Fibroblast of lung (primary cell): ENCODE measurements around the gene RNASEH2C. TPM values are rescaled to one million over a fixed set of nuclear protein-coding genes. Genes with fewer than 3 reads are reported as not detected.
"Not testable (repeated sequence)": the region's sequence is repeated elsewhere in the genome, so short reads cannot be mapped to it uniquely, and the experiment has no call there.

ENCODE experiments used
- DNase-seq, 2 donors: peaks; one replicate each; pipeline versions ENCODE4 v3.0.0 to v3.0.0-alpha.2; 2010; ENCODE audit warnings: low read depth in 2 of 2
- H2AFZ ChIP-seq: 2 replicates; pipeline ENCODE4 v1.5.1; 2012; ENCODE audit warnings: low read length, control low read depth, inconsistent platforms
- H3K27ac ChIP-seq: 2 replicates; pipeline ENCODE4 v1.5.1; 2011; ENCODE audit warnings: low read length, control low read depth; ENCODE audit not compliant: insufficient read depth
- H3K27me3 ChIP-seq: 2 replicates; pipeline ENCODE4 v1.5.1; 2011; ENCODE audit warnings: mild to moderate bottlenecking, low read length; ENCODE audit not compliant: control insufficient read depth, insufficient read depth
- H3K36me3 ChIP-seq: 2 replicates; pipeline ENCODE4 v1.5.1; 2011; ENCODE audit warnings: low read length; ENCODE audit not compliant: control insufficient read depth, insufficient read depth
- H3K4me1 ChIP-seq: 2 replicates; pipeline ENCODE4 v1.5.1; 2011; ENCODE audit warnings: low read length; ENCODE audit not compliant: control insufficient read depth, insufficient read depth; ENCODE audit errors: extremely low read depth
- H3K4me2 ChIP-seq: 2 replicates; pipeline ENCODE4 v1.5.1; 2011; ENCODE audit warnings: low read length, control low read depth; ENCODE audit not compliant: insufficient read depth; ENCODE audit errors: extremely low read depth
- H3K4me3 ChIP-seq, 4 experiments: fragments of 200-600 bp in 1 of 4; sonication (generic) in 1 of 4; replicated peaks in 1 of 4; 2 replicates each; pipeline ENCODE4 v1.5.1; 2011 to 2016; ENCODE audit warnings: low read length in 4 of 4, low read depth in 3 of 4, mild to moderate bottlenecking in 3 of 4, control low read depth in 2 of 4, inconsistent platforms in 1 of 4, mixed read lengths in 1 of 4; ENCODE audit not compliant: insufficient read depth in 1 of 4; ENCODE audit errors: control extremely low read depth in 1 of 4
- H3K79me2 ChIP-seq: 2 replicates; pipeline ENCODE4 v1.5.1; 2012; ENCODE audit warnings: mild to moderate bottlenecking, low read length, inconsistent platforms; ENCODE audit not compliant: control insufficient read depth, insufficient read depth
- H3K9ac ChIP-seq: 2 replicates; pipeline ENCODE4 v1.5.1; 2011; ENCODE audit warnings: mild to moderate bottlenecking, low read length, control low read depth; ENCODE audit not compliant: insufficient read depth
- H3K9me3 ChIP-seq: 2 replicates; pipeline ENCODE4 v1.5.1; 2012; ENCODE audit warnings: low read depth, low read length; ENCODE audit not compliant: control insufficient read depth, insufficient read depth
- H4K20me1 ChIP-seq: 2 replicates; pipeline ENCODE4 v1.5.1; 2011; ENCODE audit warnings: low read length; ENCODE audit not compliant: control insufficient read depth, insufficient read depth; ENCODE audit errors: extremely low read depth
- EZH2 ChIP-seq: IDR thresholded peaks from 2 replicates; pipeline ENCODE4 v1.5.1; 2012; ENCODE audit warnings: low read length, control low read depth, mild to moderate bottlenecking; ENCODE audit errors: missing control alignments
- polyA plus RNA-seq, 2 donors: library from polyadenylated mRNA; depleted of rRNA in 1 of 2; stranded (reverse) in 1 of 2; unstranded in 1 of 2; fragments of >200 nt; gene quantifications; 2 replicates each; pipeline ENCODE4 v1.2.1, GENCODE V29; 2011 to 2012; ENCODE audit warnings: missing spikeins in 1 of 2
- total RNA-seq: library from RNA; depleted of rRNA; stranded (reverse); fragments of >200 nt; gene quantifications from 2 replicates; pipeline ENCODE4 v1.2.1, GENCODE V29; 2014
- TF ChIP-seq, protein P1 (sequence below), 2 donors: IDR thresholded peaks in 1 of 2; conservative IDR thresholded peaks in 1 of 2; 1 replicate in 1 of 2; 2 replicates in 1 of 2; pipeline ENCODE4 v1.5.1; 2011 to 2012; ENCODE audit warnings: low read length in 2 of 2, control low read depth in 1 of 2, inconsistent platforms in 1 of 2, low read depth in 1 of 2, mild to moderate bottlenecking in 1 of 2

RNASEH2C gene
- total and polyA plus RNA-seq, 2 donors (not counting 1 experiment from before 2014, with no cell fraction given): 12.6 to 29.1 TPM

- Histone ChIP-seq H3K4me2 (no peak overlapping the region), H2AFZ (no peak overlapping the region), H3K27ac (no peak overlapping the region), H3K9me3 (no peaks in the 10 kb centered on the region), H3K36me3 (no peaks in the 10 kb centered on the region), H3K4me3 (no peak overlapping the region), H3K27me3 (peaks cover 8% of the 10 kb centered on the region), H4K20me1 (no peaks in the 10 kb centered on the region), H3K4me1 (no peaks in the 10 kb centered on the region), H3K9ac (no peak overlapping the region), H3K79me2 (no peaks in the 10 kb centered on the region)
- TF ChIP-seq, protein P1, sequence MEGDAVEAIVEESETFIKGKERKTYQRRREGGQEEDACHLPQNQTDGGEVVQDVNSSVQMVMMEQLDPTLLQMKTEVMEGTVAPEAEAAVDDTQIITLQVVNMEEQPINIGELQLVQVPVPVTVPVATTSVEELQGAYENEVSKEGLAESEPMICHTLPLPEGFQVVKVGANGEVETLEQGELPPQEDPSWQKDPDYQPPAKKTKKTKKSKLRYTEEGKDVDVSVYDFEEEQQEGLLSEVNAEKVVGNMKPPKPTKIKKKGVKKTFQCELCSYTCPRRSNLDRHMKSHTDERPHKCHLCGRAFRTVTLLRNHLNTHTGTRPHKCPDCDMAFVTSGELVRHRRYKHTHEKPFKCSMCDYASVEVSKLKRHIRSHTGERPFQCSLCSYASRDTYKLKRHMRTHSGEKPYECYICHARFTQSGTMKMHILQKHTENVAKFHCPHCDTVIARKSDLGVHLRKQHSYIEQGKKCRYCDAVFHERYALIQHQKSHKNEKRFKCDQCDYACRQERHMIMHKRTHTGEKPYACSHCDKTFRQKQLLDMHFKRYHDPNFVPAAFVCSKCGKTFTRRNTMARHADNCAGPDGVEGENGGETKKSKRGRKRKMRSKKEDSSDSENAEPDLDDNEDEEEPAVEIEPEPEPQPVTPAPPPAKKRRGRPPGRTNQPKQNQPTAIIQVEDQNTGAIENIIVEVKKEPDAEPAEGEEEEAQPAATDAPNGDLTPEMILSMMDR (conservative IDR thresholded peaks at IDR 0.05 in 1 of 2, IDR thresholded peaks at IDR 0.05 in 1 of 2; ENCODE audit: low read depth in 1 of 2, low read length in 2 of 2): no peak
- no peak for TF ChIP-seq EZH2
- DNase-seq: no peak
Observed at GRCh38 chr11:65739022-65739421, 18.4 kb upstream of the RNASEH2C start.

- no peak for DNase-seq
- Histone ChIP-seq H3K27ac (no peak overlapping the region), H4K20me1 (no peaks in the 10 kb centered on the region), H3K4me2 (no peak overlapping the region), H3K27me3 (peaks cover 8% of the 10 kb centered on the region), H2AFZ (no peak overlapping the region), H3K9ac (no peak overlapping the region), H3K36me3 (no peaks in the 10 kb centered on the region), H3K9me3 (no peaks in the 10 kb centered on the region), H3K4me3 (no peak overlapping the region), H3K4me1 (no peaks in the 10 kb centered on the region), H3K79me2 (no peaks in the 10 kb centered on the region)
- TF ChIP-seq, protein P1 (conservative IDR thresholded peaks at IDR 0.05 in 1 of 2, IDR thresholded peaks at IDR 0.05 in 1 of 2; ENCODE audit: low read depth in 1 of 2, low read length in 2 of 2): no peak
- TF ChIP-seq EZH2: no peak
Observed at GRCh38 chr11:65736810-65737209, 16.2 kb upstream of the RNASEH2C start.

DNA sequence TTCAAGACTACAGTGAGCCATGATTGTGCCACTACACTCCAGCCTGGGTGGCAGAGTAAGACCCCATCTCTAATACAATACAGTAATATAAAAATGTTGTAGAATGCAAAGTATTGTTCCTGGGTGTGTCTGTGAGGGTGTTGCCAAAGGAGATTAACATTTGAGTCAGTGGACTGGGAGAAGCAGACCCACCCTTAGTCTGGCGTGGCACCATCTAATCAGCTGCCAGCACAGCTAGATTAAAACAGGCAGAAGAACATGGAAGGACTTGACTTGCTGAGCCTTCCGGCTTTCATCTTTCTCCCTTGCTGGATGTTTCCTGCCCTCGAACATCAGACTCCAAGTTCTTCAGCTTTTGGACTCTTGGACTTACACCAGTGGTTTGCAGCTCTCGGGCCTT is 14.5 kb upstream of the RNASEH2C start:
- not testable (repeated sequence) for DNase-seq, H3K4me1 ChIP-seq, H3K36me3 ChIP-seq, H3K4me3 ChIP-seq, H3K9me3 ChIP-seq, H3K4me2 ChIP-seq, H3K9ac ChIP-seq, H3K79me2 ChIP-seq, H4K20me1 ChIP-seq, H3K27me3 ChIP-seq, H2AFZ ChIP-seq, H3K27ac ChIP-seq
